SK-N-SH treated with all-trans-retinoic acid at 6 μM for 48 hours (cell line): ENCODE results near the gene NOCT.

Experiments
- BACH2 ChIP-seq: fragments of 250-450 bp; sonication (Bioruptor Pico); IDR thresholded peaks from 2 replicates; pipeline ENCODE4 v1.9.0; 2021; ENCODE audit warnings: mild to moderate bottlenecking, borderline replicate concordance
- CSDC2 ChIP-seq: fragments of 250-450 bp; sonication (Bioruptor Pico); IDR thresholded peaks from 2 replicates; pipeline ENCODE4 v1.5.0; 2020; ENCODE audit warnings: mild to moderate bottlenecking, moderate library complexity
- GLIS3 ChIP-seq: fragments of 250-450 bp; sonication (Bioruptor Pico); IDR thresholded peaks from 2 replicates; pipeline ENCODE4 v1.5.0; 2020; ENCODE audit warnings: mild to moderate bottlenecking, moderate library complexity
- OSR1 ChIP-seq: fragments of 250-450 bp; sonication (Bioruptor Pico); IDR thresholded peaks from 2 replicates; pipeline ENCODE4 v1.8.0; 2022; ENCODE audit warnings: moderate library complexity, mild to moderate bottlenecking, inconsistent platforms
- TOX ChIP-seq: fragments of 250-450 bp; sonication (Bioruptor Pico); IDR thresholded peaks from 2 replicates; pipeline ENCODE4 v1.8.0; 2021; ENCODE audit warnings: mild to moderate bottlenecking, moderate library complexity, borderline replicate concordance
- TF ChIP-seq, protein P1 (sequence below): fragments of 250-450 bp; sonication (Bioruptor Pico); IDR thresholded peaks from 2 replicates; pipeline ENCODE4 v1.8.0; 2020; ENCODE audit warnings: mild to moderate bottlenecking, moderate library complexity, borderline replicate concordance

DNA sequence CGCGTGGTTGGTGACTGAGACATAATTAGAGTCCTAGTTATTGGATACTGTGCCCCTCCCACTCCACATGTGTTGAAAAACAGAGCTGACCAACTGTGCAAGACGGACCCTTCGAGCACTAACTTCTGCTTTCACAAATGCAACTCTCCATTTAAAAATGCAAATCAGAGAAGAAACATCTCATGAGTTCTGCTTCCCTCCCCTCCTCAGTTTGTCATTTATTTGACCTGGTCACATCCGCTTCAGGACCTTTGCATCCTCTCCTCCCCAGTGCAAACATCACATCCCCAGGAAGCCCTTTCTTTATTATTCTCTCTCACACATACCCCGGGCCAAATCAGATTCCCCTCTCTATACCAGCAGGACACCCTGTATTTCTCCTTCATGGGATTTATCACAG, 38.1 kb upstream of the NOCT start:
- TF ChIP-seq CSDC2 (CRISPR knock-in tag) (no peak), GLIS3 (CRISPR knock-in tag) (no peak), TOX (CRISPR knock-in tag) (no peak), BACH2 (CRISPR knock-in tag) (no peak), OSR1 (CRISPR knock-in tag) (no peak)
- TF ChIP-seq, protein P1, sequence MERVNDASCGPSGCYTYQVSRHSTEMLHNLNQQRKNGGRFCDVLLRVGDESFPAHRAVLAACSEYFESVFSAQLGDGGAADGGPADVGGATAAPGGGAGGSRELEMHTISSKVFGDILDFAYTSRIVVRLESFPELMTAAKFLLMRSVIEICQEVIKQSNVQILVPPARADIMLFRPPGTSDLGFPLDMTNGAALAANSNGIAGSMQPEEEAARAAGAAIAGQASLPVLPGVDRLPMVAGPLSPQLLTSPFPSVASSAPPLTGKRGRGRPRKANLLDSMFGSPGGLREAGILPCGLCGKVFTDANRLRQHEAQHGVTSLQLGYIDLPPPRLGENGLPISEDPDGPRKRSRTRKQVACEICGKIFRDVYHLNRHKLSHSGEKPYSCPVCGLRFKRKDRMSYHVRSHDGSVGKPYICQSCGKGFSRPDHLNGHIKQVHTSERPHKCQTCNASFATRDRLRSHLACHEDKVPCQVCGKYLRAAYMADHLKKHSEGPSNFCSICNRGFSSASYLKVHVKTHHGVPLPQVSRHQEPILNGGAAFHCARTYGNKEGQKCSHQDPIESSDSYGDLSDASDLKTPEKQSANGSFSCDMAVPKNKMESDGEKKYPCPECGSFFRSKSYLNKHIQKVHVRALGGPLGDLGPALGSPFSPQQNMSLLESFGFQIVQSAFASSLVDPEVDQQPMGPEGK: no peak
